NOMO-1 treated with DMSO at 0.1 percent for 48 hours (cell line): Measurements from ENCODE around the gene EFNB1.

Experiments
- DNase-seq: peaks from one replicate; lab custom pipeline; 2025; ENCODE audit not compliant: unreplicated experiment; lab: John Stamatoyannopoulos, UW

The EFNB1 gene

DNA sequence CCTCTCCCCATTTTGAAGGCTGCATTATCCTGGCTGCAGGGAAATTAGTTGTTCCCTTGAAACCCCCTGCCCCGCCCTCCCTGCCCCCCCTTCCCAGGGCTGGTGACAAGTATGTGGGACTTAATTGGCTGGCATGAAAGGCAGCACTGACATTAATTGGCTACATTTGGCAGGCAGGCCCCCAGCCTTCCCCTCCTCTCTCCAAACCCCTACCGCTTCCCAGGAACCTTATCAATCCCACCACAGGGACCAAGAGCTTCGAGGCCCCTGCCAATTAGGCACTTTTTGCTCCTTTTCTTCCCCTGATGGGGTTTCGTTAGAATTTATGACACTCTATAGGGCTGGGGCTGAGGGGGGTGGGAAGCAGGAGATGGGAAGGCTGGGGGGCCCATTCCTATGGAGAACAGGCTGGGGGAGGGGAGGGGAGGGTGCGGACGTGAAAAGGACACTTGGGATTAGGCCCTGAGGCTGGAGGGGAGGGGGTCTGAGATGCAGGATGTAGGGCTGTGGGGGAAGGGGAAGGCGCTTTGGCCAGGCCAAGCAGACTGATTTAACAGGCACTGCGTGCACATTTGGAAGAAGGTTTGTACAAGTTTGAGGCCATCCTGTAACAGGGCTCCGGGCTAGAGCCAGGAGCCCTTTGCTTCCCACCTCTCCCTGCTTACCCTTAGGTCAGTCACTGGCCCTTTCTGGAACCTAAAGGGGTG is 52.2 kb downstream of the EFNB1 start:
- DNase-seq = no peak

DNA sequence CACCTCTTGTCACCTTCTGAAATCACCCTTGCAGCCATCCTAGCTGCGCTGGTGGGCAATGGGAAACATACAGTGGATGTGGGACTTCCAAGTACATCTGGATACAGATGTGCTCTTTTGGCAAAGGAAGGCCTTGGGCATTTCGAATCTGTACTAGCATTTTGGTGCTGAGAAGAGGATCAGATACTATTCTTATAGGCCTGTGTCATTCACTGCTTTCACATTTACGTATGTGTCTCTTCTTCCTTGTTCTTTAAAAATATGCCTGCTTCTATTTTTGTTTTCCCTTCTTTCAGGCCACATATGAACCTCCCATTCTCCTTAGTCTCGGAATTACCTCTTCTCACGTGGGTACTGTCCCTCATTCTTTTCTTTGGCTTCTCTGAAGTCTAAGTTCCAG is 53.1 kb downstream of the EFNB1 start:
- DNase-seq = no peak

DNA sequence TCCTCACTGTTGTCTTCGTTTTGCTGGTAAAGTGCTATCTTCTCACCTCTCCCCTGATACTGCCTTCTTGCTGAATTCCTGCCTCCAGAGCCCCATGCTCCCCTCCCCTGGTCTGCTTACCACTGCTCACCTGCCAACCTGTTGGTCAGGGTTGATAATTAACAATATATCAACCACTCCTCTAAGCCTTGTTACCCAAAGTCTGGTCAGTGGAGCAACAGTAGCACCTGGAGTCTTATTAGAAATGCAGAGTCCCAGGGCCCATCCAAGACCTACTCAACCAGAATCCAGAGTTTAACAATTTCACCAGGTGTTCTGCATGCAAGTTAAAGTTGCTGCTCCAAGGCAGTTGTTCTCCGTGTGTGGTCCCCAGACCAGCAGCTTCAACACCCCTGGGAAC is 55.0 kb downstream of the EFNB1 start:
- DNase-seq = no peak

DNA sequence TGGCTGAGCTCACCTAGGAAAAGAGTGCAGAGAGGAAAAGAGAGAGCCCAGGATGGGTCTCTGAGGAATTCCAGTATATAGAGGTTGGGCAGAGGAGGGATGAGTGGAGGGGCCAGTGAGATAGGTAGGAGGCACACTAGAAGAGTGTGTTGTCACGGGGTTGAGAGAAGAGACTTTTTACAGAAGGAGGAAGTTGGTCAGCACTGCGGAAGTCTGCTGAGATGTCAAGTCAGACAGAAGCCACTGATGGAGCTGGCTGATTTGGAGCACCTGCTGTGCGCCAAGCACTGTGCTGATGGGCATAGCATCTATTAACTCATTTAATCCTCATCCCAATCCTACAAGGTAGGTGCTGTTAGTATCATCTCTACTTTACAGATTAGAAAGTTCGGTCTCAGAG is 60.4 kb downstream of the EFNB1 start:
- DNase-seq = peak; percentile 41
